Endothelial cell of umbilical vein (primary cell): ENCODE results near the gene ABCB10.

Experiments
- EZH2 ChIP-seq: IDR thresholded peaks from 2 replicates; pipeline ENCODE4 v1.6.1; 2012; ENCODE audit warnings: borderline replicate concordance, low read depth, mild to moderate bottlenecking, moderate library complexity, low read length, inconsistent platforms; ENCODE audit not compliant: severe bottlenecking
- FOS ChIP-seq: IDR thresholded peaks from 2 replicates; pipeline ENCODE4 v1.6.1; 2011; ENCODE audit warnings: mild to moderate bottlenecking, low read length, moderate library complexity, borderline replicate concordance; ENCODE audit not compliant: insufficient read depth
- TF ChIP-seq, protein P1 (sequence below), 2 donors: IDR thresholded peaks; 1 replicate in 1 of 2; 2 replicates in 1 of 2; pipeline ENCODE4 v1.5.1; 2011; ENCODE audit warnings: low read length in 2 of 2, mild to moderate bottlenecking in 2 of 2, moderate library complexity in 2 of 2, control low read depth in 1 of 2, inconsistent platforms in 1 of 2, low read depth in 1 of 2; ENCODE audit not compliant: insufficient read depth in 1 of 2; ENCODE audit errors: extremely low read depth in 1 of 2

DNA sequence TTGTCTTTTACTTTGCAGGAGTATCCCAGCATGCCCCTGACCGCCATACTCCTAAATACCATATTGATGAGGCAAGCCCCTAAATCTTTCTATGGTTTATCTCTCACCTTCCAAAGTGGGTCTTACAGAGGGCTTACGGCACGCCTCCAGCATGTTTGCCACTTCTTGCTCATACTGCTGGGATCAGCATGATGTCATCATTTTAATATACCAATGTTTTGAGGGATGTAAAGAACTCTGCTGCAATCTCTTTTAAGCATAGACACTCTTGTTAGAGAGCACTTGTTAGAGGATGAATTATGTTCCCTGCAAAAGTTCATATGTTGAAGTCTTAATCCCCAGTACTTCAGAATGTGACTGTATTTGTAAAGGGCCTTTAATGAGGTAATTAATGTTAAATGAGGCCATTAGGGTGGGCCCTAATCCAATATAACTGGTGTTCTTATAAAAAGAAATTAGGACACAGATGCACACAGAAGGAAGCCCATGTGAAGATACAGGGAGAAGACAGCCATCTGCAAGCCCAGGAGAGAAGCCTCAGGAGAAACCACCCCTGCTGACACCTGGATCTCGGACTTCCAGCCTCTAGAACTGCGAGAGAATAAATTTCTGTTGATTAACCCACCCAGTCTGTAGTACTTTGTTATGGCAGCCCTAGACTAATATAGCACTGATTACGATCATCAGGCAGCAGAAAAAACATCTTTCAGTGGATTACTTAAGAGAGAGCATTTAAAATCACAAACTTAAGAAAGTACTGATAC, 16.4 kb upstream of the ABCB10 start:
- TF ChIP-seq FOS: no peak
- no peak for TF ChIP-seq EZH2
- TF ChIP-seq, protein P1, sequence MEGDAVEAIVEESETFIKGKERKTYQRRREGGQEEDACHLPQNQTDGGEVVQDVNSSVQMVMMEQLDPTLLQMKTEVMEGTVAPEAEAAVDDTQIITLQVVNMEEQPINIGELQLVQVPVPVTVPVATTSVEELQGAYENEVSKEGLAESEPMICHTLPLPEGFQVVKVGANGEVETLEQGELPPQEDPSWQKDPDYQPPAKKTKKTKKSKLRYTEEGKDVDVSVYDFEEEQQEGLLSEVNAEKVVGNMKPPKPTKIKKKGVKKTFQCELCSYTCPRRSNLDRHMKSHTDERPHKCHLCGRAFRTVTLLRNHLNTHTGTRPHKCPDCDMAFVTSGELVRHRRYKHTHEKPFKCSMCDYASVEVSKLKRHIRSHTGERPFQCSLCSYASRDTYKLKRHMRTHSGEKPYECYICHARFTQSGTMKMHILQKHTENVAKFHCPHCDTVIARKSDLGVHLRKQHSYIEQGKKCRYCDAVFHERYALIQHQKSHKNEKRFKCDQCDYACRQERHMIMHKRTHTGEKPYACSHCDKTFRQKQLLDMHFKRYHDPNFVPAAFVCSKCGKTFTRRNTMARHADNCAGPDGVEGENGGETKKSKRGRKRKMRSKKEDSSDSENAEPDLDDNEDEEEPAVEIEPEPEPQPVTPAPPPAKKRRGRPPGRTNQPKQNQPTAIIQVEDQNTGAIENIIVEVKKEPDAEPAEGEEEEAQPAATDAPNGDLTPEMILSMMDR (IDR thresholded peaks at IDR 0.05; ENCODE audit: extremely low read depth in 1 of 2, insufficient read depth in 1 of 2, low read depth in 1 of 2, low read length in 2 of 2): no peak
